ENCODE measurements around the gene DACT2. TPM values are rescaled to one million over a fixed set of nuclear protein-coding genes. Genes with fewer than 3 reads are reported as not detected.

The DACT2 gene
- total RNA-seq, 2 donors from 2014 or later: 4.9 to 5.4 TPM

DNA sequence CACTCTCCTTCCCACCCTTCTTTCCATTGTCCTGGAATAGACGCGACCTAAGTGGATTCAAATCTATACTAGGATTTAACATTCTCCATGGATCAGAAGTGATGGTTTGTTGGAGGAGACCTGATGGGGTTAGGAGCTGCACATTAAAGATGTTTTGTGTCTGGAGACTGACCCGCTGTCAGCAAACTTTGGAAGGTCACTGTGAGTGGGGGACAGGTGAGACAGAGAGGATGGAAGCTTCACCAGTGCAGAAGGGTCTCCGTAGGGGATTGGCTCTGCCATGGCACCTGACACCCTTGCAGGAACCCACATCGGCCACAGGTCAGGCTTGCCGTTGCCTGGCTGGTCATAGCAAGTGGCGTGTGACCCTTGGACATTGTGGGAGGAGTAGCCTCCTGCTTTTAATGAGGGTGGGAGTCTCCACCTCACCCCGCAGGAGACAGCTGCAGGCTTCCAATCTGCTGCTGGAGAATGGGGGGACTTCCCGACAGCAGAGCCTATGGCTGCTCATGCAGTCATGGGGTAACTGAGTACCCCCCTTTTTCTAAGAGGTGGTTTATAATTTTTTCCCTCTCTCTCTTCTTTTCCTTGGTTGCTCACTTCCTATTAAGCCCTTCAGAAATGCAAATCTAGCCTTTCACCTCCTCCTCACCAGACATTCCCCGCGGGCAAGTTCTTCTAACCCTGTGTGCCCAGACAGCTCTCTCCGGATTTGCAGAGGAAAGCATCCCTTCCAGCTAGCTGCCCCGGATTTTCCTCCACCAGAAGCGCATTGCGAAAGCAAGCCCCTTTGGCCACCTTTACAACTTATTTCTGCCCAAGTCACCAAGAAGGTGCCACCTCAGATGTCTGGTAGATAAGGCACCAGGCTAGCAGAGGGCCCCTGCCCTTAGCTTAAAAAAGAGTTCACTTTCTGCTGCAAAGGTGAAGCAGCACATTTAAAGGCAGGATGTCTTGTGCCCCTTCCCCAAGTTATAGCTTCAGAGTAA lies 53.5 kb downstream of the DACT2 start:
- no peak for ATAC-seq
- Histone ChIP-seq H3K4me1 (peaks cover 19% of the 10 kb centered on the region), H3K27me3 (no peaks in the 10 kb centered on the region), H3K4me3 (no peak overlapping the region), H3K9me3 (no peaks in the 10 kb centered on the region), H3K36me3 (replicated peaks in 1 of 2; ENCODE audit: insufficient read depth in 1 of 2, low read depth in 2 of 2) (no peaks in the 10 kb centered on the region), H3K27ac (no peak overlapping the region)
- no peak for DNase-seq
- TF ChIP-seq, protein P1, sequence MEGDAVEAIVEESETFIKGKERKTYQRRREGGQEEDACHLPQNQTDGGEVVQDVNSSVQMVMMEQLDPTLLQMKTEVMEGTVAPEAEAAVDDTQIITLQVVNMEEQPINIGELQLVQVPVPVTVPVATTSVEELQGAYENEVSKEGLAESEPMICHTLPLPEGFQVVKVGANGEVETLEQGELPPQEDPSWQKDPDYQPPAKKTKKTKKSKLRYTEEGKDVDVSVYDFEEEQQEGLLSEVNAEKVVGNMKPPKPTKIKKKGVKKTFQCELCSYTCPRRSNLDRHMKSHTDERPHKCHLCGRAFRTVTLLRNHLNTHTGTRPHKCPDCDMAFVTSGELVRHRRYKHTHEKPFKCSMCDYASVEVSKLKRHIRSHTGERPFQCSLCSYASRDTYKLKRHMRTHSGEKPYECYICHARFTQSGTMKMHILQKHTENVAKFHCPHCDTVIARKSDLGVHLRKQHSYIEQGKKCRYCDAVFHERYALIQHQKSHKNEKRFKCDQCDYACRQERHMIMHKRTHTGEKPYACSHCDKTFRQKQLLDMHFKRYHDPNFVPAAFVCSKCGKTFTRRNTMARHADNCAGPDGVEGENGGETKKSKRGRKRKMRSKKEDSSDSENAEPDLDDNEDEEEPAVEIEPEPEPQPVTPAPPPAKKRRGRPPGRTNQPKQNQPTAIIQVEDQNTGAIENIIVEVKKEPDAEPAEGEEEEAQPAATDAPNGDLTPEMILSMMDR (IDR thresholded peaks at IDR 0.05): no peak
- TF ChIP-seq POLR2A (IDR thresholded peaks at IDR 0.05): no peak
- intact Hi-C loops (cut with DNase I): no loop called here
- 78 to 87% methylated on average over 14 to 15 of the region's 15 CpGs for WGBS, 2 donors

DNA sequence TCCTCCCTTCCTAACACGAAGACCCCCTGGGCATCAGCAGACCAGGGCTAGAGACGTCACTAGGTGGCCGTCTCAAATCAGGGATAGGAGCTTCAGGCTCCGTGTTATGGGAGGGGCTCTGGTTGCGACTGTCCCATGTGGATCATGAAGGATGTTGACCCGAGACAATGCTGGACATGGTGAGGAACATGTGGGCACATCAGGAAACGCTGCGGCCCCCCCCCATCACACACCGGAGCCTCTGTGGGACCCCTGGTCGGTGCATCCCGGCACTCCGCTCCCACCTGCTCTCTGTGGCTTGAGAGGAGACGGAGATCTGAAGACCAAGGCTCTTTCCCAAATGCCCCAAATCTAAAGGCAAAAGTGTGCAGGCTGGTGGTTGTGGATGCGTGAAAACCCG lies 54.2 kb downstream of the DACT2 start:
- intact Hi-C loops (cut with DNase I): no loop called here
- DNase-seq (no peak), ATAC-seq (no peak)
- Histone ChIP-seq H3K27me3 (no peaks in the 10 kb centered on the region), H3K27ac (no peak overlapping the region), H3K4me1 (peaks cover 25% of the 10 kb centered on the region), H3K4me3 (no peak overlapping the region), H3K9me3 (no peaks in the 10 kb centered on the region), H3K36me3 (replicated peaks in 1 of 2; ENCODE audit: insufficient read depth in 1 of 2, low read depth in 2 of 2) (no peaks in the 10 kb centered on the region)
- WGBS, 2 donors: 81 to 90% methylated on average over 15 of the region's 15 CpGs
- TF ChIP-seq POLR2A (IDR thresholded peaks at IDR 0.05): no peak
- TF ChIP-seq, protein P1 (IDR thresholded peaks at IDR 0.05): no peak

DNA sequence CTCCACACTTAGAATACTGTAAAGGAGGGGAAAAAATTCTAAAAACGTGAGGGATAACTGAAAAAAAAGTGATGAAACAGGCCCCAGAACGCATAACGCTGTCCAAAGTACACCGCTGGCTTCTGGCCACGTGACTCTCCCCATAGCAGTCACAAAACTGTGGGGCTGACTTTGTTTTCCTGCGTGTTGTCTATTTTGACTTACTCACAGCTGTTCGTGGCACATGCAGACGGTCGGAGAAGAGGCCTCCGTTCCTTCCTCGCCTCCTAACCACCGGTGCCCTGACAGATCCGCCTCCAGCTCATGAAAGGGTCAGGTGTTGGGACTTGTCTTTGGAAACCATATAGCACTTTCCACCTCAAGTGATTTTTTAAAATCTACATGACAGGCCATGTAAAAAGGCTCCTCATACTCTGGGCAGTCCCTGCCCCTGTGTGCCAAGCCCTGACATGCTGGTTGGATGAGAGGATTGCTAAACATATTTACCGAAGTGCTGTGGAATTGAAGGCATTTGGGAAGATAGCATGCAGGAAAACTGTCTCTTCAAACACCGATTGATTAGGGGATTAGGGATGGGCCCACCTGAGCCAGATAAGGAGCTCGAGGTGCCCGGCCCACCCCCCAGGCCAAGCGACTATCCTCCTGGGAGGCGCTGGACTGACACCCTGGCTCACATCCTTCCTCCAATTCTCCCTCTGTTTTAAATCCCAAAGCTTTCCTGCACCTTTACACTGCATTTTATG lies 54.8 kb downstream of the DACT2 start:
- H3K4me3 ChIP-seq: no peak overlapping the region
- H3K4me1 ChIP-seq: peaks cover 25% of the 10 kb centered on the region
- H3K9me3 ChIP-seq: no peaks in the 10 kb centered on the region
- intact Hi-C loops (cut with DNase I): no loop called here
- H3K36me3 ChIP-seq (replicated peaks in 1 of 2; ENCODE audit: insufficient read depth in 1 of 2, low read depth in 2 of 2): no peaks in the 10 kb centered on the region
- WGBS, 2 donors: 70 to 71% methylated on average over 19 of the region's 19 CpGs
- H3K27me3 ChIP-seq: no peaks in the 10 kb centered on the region
- ATAC-seq (no peak), DNase-seq (no peak)
- no peak overlapping the region for H3K27ac ChIP-seq
- no peak for TF ChIP-seq POLR2A (IDR thresholded peaks at IDR 0.05)
- TF ChIP-seq, protein P1 (IDR thresholded peaks at IDR 0.05): no peak

DNA sequence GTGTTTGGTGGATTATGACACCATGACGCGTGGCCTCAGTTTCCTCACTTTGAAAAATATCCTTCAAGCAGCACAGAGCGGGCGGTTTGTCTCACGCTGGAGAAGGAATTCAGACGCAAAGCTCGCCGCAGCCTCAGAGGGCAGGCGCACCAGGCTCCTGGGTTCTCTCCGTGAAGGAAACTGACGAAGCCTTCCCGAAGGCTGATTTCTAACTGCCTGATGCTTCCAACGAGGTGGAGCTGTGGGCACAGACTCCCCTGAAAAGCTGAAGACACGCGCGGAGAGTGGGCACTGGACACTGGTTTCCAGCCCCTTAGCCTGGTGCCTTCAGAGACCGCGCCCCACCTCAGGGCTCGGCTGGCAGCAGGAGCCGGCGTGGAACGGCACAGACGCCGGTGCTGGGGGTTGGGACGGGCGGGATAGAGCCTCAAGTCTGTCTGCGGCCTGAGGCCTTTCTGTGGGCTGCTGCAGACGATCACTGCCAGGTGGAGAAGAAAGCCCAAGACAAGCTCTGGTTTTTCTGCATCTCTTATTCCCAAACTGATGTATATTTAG lies 56.1 kb downstream of the DACT2 start:
- Histone ChIP-seq H3K36me3 (replicated peaks in 1 of 2; ENCODE audit: insufficient read depth in 1 of 2, low read depth in 2 of 2) (no peaks in the 10 kb centered on the region), H3K4me3 (no peak overlapping the region), H3K9me3 (no peaks in the 10 kb centered on the region), H3K27ac (peak overlapping the region in 2 of 4 donors; percentile 87 to 88), H3K27me3 (no peaks in the 10 kb centered on the region), H3K4me1 (peaks cover 25% of the 10 kb centered on the region)
- TF ChIP-seq, protein P1 (IDR thresholded peaks at IDR 0.05): no peak
- no peak for TF ChIP-seq POLR2A (IDR thresholded peaks at IDR 0.05)
- intact Hi-C loops (cut with DNase I): no loop called here
- 91 to 95% methylated on average over 24 to 27 of the region's 28 CpGs for WGBS, 2 donors
- no peak for ATAC-seq
- no peak for DNase-seq

All from body of pancreas (tissue), 4 donors.